HT1080 (cell line): Measurements from ENCODE around the gene SPOCK1. TPM values are rescaled to one million over a fixed set of nuclear protein-coding genes. Genes with fewer than 3 reads are reported as not detected.

Source experiments
- DNase-seq: peaks from one replicate; pipeline ENCODE4 v3.0.0-alpha.2; 2015; ENCODE audit warnings: low read depth
- total RNA-seq: library from RNA; depleted of rRNA; stranded (reverse); fragments of >200 nt; shearing (Covaris generic); gene quantifications from 2 replicates; pipeline ENCODE4 v1.2.3, GENCODE V29; 2014

SPOCK1 gene
- total RNA-seq, 1 experiment from 2014 or later, result 21.7 TPM

- DNase-seq, result peak; percentile 64
Measured at GRCh38 chr5:137300411-137301240, 198.5 kb downstream of the SPOCK1 start.

GRCh38 chr5:137296213-137296781, 202.8 kb downstream of the SPOCK1 start:
- no peak for DNase-seq

- no peak for DNase-seq
Measured at GRCh38 chr5:137294604-137295003, 204.5 kb downstream of the SPOCK1 start.

- no peak for DNase-seq
Measured at GRCh38 chr5:137292461-137293027, 206.6 kb downstream of the SPOCK1 start.

GRCh38 chr5:137291436-137291835, 207.7 kb downstream of the SPOCK1 start:
- DNase-seq, result no peak

- no peak for DNase-seq
Measured at GRCh38 chr5:137291031-137291430, 208.1 kb downstream of the SPOCK1 start.

GRCh38 chr5:137290373-137290772, 208.8 kb downstream of the SPOCK1 start:
- no peak for DNase-seq

- no peak for DNase-seq
Measured at GRCh38 chr5:137289856-137290255, 209.3 kb downstream of the SPOCK1 start.

GRCh38 chr5:137287569-137287968, 211.6 kb downstream of the SPOCK1 start:
- no peak for DNase-seq

- peak; percentile 40 for DNase-seq
Measured at GRCh38 chr5:137286025-137286610, 213.0 kb downstream of the SPOCK1 start.

- no peak for DNase-seq
Measured at GRCh38 chr5:137283801-137284200, 215.3 kb downstream of the SPOCK1 start.

GRCh38 chr5:137282216-137282615, 216.9 kb downstream of the SPOCK1 start:
- no peak for DNase-seq

GRCh38 chr5:137281201-137281600, 217.9 kb downstream of the SPOCK1 start:
- DNase-seq, result no peak

- no peak for DNase-seq
Measured at GRCh38 chr5:137280656-137281055, 218.5 kb downstream of the SPOCK1 start.

- DNase-seq, result no peak
Measured at GRCh38 chr5:137279521-137280231, 219.4 kb downstream of the SPOCK1 start.

- no peak for DNase-seq
Measured at GRCh38 chr5:137278476-137278875, 220.7 kb downstream of the SPOCK1 start.

- DNase-seq, result no peak
Measured at GRCh38 chr5:137275083-137275482, 224.0 kb downstream of the SPOCK1 start.

GRCh38 chr5:137273511-137273910, 225.6 kb downstream of the SPOCK1 start:
- DNase-seq, result peak; percentile 58

- no peak for DNase-seq
Measured at GRCh38 chr5:137272831-137273230, 226.3 kb downstream of the SPOCK1 start.

GRCh38 chr5:137269946-137270345, 229.2 kb downstream of the SPOCK1 start:
- no peak for DNase-seq

GRCh38 chr5:137269274-137269673, 229.9 kb downstream of the SPOCK1 start:
- DNase-seq, result no peak

GRCh38 chr5:137268646-137269045, 230.5 kb downstream of the SPOCK1 start:
- no peak for DNase-seq
